Esophagus squamous epithelium (tissue), 5 donors: ENCODE data around the gene CLDN12. TPM values are rescaled to one million over a fixed set of nuclear protein-coding genes. Genes with fewer than 3 reads are reported as not detected.

Experiments
- DNase-seq: peaks from one replicate; lab custom pipeline; 2025; lab: John Stamatoyannopoulos, UW
- H3K27ac ChIP-seq, 4 donors: fragments of 200-600 bp; sonication (generic); one replicate each; pipeline ENCODE4 v1.5.1; 2016 to 2019; ENCODE audit warnings: mild to moderate bottlenecking in 1 of 4
- H3K27me3 ChIP-seq, 4 donors: fragments of 200-600 bp; sonication (generic); 1 replicate in 3 of 4; 2 replicates in 1 of 4; pipeline versions ENCODE4 v1.5.1 to v1.6.0; 2017 to 2021; ENCODE audit warnings: antibody characterized with exemption in 1 of 4
- H3K36me3 ChIP-seq, 3 donors: fragments of 200-600 bp; sonication (generic); one replicate each; pipeline ENCODE4 v1.5.1; 2016 to 2019
- H3K4me1 ChIP-seq, 3 donors: fragments of 200-600 bp; sonication (generic); one replicate each; pipeline ENCODE4 v1.5.1; 2017 to 2019
- H3K4me3 ChIP-seq, 4 donors: fragments of 200-600 bp; sonication (generic); 1 replicate in 3 of 4; 2 replicates in 1 of 4; pipeline ENCODE4 v1.5.1; 2016 to 2019; ENCODE audit warnings: mild to moderate bottlenecking in 2 of 4, moderate library complexity in 1 of 4
- H3K9me3 ChIP-seq, 3 donors: fragments of 200-600 bp; sonication (generic); one replicate each; pipeline ENCODE4 v1.5.1; 2016 to 2019
- CTCF ChIP-seq, 6 experiments: fragments of 450-650 bp in 4 of 6; fragments of 200-600 bp in 2 of 6; sonication (generic) in 2 of 6; IDR thresholded peaks; one replicate each; pipeline ENCODE4 v1.5.1; 2016 to 2019; ENCODE audit warnings: antibody characterized with exemption in 6 of 6, mild to moderate bottlenecking in 4 of 6, moderate library complexity in 4 of 6
- POLR2A ChIP-seq, 4 donors: fragments of 450-650 bp; IDR thresholded peaks; one replicate each; pipeline ENCODE4 v1.6.1; 2017; ENCODE audit warnings: antibody characterized with exemption in 4 of 4, mild to moderate bottlenecking in 4 of 4, moderate library complexity in 3 of 4
- WGBS, 2 donors: methylation state at CpG; one replicate each; pipeline ENCODE4 v1.1.5; 2018; 5-methylcytosine and 5-hydroxymethylcytosine counted together
- intact Hi-C: fragments of 100-400 bp; cut with DNase I; formaldehyde crosslinking; loops from one replicate; pipeline ENCODE4 v1.15.0; 2022
- total RNA-seq, 4 donors: library from RNA; depleted of rRNA; stranded (reverse); fragments of >200 nt; gene quantifications; one replicate each; pipeline ENCODE4 v1.1.0, GENCODE V29; 2016
- donor health status: DM: yes; HTN: yes; CAD: no.

The CLDN12 gene
- total RNA-seq, 4 donors from 2014 or later: 13.0 to 24.3 (median 21.2) TPM

GRCh38 chr7:90446137-90446899, 43.1 kb downstream of the CLDN12 start:
- DNase-seq: no peak
- intact Hi-C loops: no loop called here
- 50 to 51% methylated on average over 4 of the region's 4 CpGs for WGBS, 2 donors

GRCh38 chr7:90453259-90453891, 50.1 kb downstream of the CLDN12 start:
- Histone ChIP-seq H3K9me3 (no peaks in the 10 kb centered on the region), H3K27me3 (no peaks in the 10 kb centered on the region), H3K36me3 (no peaks in the 10 kb centered on the region), H3K27ac (no peak overlapping the region), H3K4me1 (no peaks in the 10 kb centered on the region), H3K4me3 (no peak overlapping the region)
- no peak for TF ChIP-seq POLR2A (IDR thresholded peaks at IDR 0.05)
- TF ChIP-seq CTCF (IDR thresholded peaks at IDR 0.05): no peak
- no peak for DNase-seq
- intact Hi-C loops: loop anchor here (10.0 kb wide), 1 partner anchor 171 kb away; no protein-coding TSS in a partner anchor

More at GRCh38 chr7:90446137-90446899, 43.1 kb downstream of the CLDN12 start:
- no peak overlapping the region for H3K27ac ChIP-seq
- TF ChIP-seq CTCF (IDR thresholded peaks at IDR 0.05): no peak
- no peak for TF ChIP-seq POLR2A (IDR thresholded peaks at IDR 0.05)
- no peak overlapping the region for H3K4me3 ChIP-seq
- H3K4me1 ChIP-seq: no peaks in the 10 kb centered on the region
- no peaks in the 10 kb centered on the region for H3K9me3 ChIP-seq
- no peaks in the 10 kb centered on the region for H3K36me3 ChIP-seq
- no peaks in the 10 kb centered on the region for H3K27me3 ChIP-seq

GRCh38 chr7:90453931-90454330, 50.7 kb downstream of the CLDN12 start:
- TF ChIP-seq CTCF (IDR thresholded peaks at IDR 0.05) (no peak), POLR2A (IDR thresholded peaks at IDR 0.05) (no peak)
- no peak for DNase-seq
- H3K27me3 ChIP-seq: no peaks in the 10 kb centered on the region
- no peak overlapping the region for H3K4me3 ChIP-seq
- H3K9me3 ChIP-seq: no peaks in the 10 kb centered on the region
- intact Hi-C loops: loop anchor here (10.0 kb wide), 1 partner anchor 171 kb away; no protein-coding TSS in a partner anchor
- WGBS, 2 donors: 26 to 34% methylated on average over 1 of the region's 1 CpG
- no peaks in the 10 kb centered on the region for H3K36me3 ChIP-seq
- H3K27ac ChIP-seq: no peak overlapping the region
- H3K4me1 ChIP-seq: no peaks in the 10 kb centered on the region

GRCh38 chr7:90455163-90456030, 52.1 kb downstream of the CLDN12 start:
- H3K27ac ChIP-seq: no peak overlapping the region
- H3K9me3 ChIP-seq: no peaks in the 10 kb centered on the region
- no peaks in the 10 kb centered on the region for H3K4me1 ChIP-seq
- intact Hi-C loops: loop anchor here (10.0 kb wide), 1 partner anchor 169 kb away; no protein-coding TSS in a partner anchor
- H3K36me3 ChIP-seq: no peaks in the 10 kb centered on the region
- H3K4me3 ChIP-seq: peak overlapping the region in 1 of 4 donors; percentile 44
- DNase-seq: no peak
- TF ChIP-seq POLR2A (IDR thresholded peaks at IDR 0.05) (no peak), CTCF (IDR thresholded peaks at IDR 0.05) (peak in 5 of 6 experiments; percentile 43 to 65 (median 52))
- H3K27me3 ChIP-seq: no peaks in the 10 kb centered on the region
- WGBS, 2 donors: 23 to 27% methylated on average over 6 of the region's 6 CpGs
